IMR-90 (cell line): ENCODE data around the gene SH2D4B. TPM values are rescaled to one million over a fixed set of nuclear protein-coding genes. Genes with fewer than 3 reads are reported as not detected.

Source experiments
- ATAC-seq: fragments of 200-7000 bp; cut with Tn5 transposase; 2 replicates; pipeline ENCODE4 v1.9.1; 2020; ENCODE audit warnings: low read depth, mild to moderate bottlenecking, moderate library complexity
- BruUV-seq: library from RNA; stranded (reverse); fragments of 400-500 nt; replicated peaks from 2 replicates; lab custom pipeline; 2021; lab: Mats Ljungman, UMichigan
- CTCF ChIA-PET: fragments of 300-600 bp; formaldehyde crosslinking; extraction: SDS; loops from one replicate; lab custom pipeline; 2021; ENCODE audit warnings: antibody characterized with exemption; lab: Yijun Ruan, JAX
- POLR2A ChIA-PET: fragments of 300-600 bp; sonication (Branson Sonifier 250); formaldehyde crosslinking; loops from one replicate; lab custom pipeline; 2022; ENCODE audit warnings: antibody characterized with exemption; ENCODE audit not compliant: unreplicated experiment; lab: Charles Lee
- DNase-seq: peaks from one replicate; pipeline ENCODE4 v3.0.0; 2013
- H2AFZ ChIP-seq: replicated peaks from 2 replicates; pipeline ENCODE3; 2013; ENCODE audit warnings: low read length, mild to moderate bottlenecking; ENCODE audit not compliant: poor library complexity
- H2AK5ac ChIP-seq: 2 replicates; pipeline ENCODE4 v1.6.1; 2013; ENCODE audit warnings: low read depth, low read length, inconsistent platforms
- H2AK9ac ChIP-seq: replicated peaks from 2 replicates; pipeline ENCODE3; 2013; ENCODE audit warnings: mild to moderate bottlenecking, low read depth, low read length, moderate library complexity; ENCODE audit not compliant: poor library complexity
- H2BK120ac ChIP-seq: 2 replicates; pipeline ENCODE4 v1.6.1; 2013; ENCODE audit warnings: low read depth, low read length, inconsistent platforms
- H2BK15ac ChIP-seq: 3 replicates; pipeline ENCODE4 v1.6.1; 2013; ENCODE audit warnings: low read depth, low read length, inconsistent platforms
- H2BK20ac ChIP-seq: 2 replicates; pipeline ENCODE4 v1.6.1; 2013; ENCODE audit warnings: low read depth, mild to moderate bottlenecking, inconsistent platforms, low read length, moderate library complexity
- H2BK5ac ChIP-seq: 2 replicates; pipeline ENCODE4 v1.6.1; 2013; ENCODE audit warnings: mild to moderate bottlenecking, low read depth, low read length, inconsistent platforms; ENCODE audit not compliant: poor library complexity, severe bottlenecking
- H3K14ac ChIP-seq: replicated peaks from 2 replicates; pipeline ENCODE4 v1.6.1; 2013; ENCODE audit warnings: low read depth, low read length, inconsistent platforms
- H3K18ac ChIP-seq: 2 replicates; pipeline ENCODE4 v1.6.1; 2013; ENCODE audit warnings: low read depth, low read length, control low read depth
- H3K23ac ChIP-seq: 2 replicates; pipeline ENCODE4 v1.6.1; 2013; ENCODE audit warnings: low read depth, low read length, inconsistent platforms
- H3K27ac ChIP-seq: 2 replicates; pipeline ENCODE4 v1.5.1; 2013; ENCODE audit warnings: mild to moderate bottlenecking, control low read depth, low read length; ENCODE audit not compliant: insufficient read depth
- H3K27me3 ChIP-seq: 2 replicates; pipeline ENCODE4 v1.6.1; 2013; ENCODE audit warnings: low read length; ENCODE audit not compliant: control insufficient read depth, insufficient read depth
- H3K36me3 ChIP-seq: 2 replicates; pipeline ENCODE4 v1.6.1; 2013; ENCODE audit warnings: low read length, mixed read lengths; ENCODE audit not compliant: control insufficient read depth, insufficient read depth
- H3K4ac ChIP-seq: 2 replicates; pipeline ENCODE4 v1.6.1; 2013; ENCODE audit warnings: low read depth, low read length, inconsistent platforms
- H3K4me1 ChIP-seq: 2 replicates; pipeline ENCODE4 v1.6.1; 2013; ENCODE audit warnings: low read length, mixed read lengths; ENCODE audit not compliant: control insufficient read depth, insufficient read depth
- H3K4me2 ChIP-seq: 2 replicates; pipeline ENCODE4 v1.6.1; 2013; ENCODE audit warnings: low read depth, mild to moderate bottlenecking, control low read depth, low read length, moderate library complexity
- H3K4me3 ChIP-seq: 2 replicates; pipeline ENCODE4 v1.5.1; 2013; ENCODE audit warnings: low read depth, mild to moderate bottlenecking, control low read depth, low read length, moderate library complexity; ENCODE audit not compliant: insufficient read depth
- H3K56ac ChIP-seq: 2 replicates; pipeline ENCODE4 v1.6.1; 2013; ENCODE audit warnings: low read length, inconsistent platforms; ENCODE audit not compliant: insufficient read depth; ENCODE audit errors: extremely low read depth
- H3K79me1 ChIP-seq, 2 experiments: 2 replicates each; pipeline ENCODE4 v1.6.1; 2013; ENCODE audit warnings: low read length in 2 of 2, inconsistent platforms in 1 of 2, low read depth in 1 of 2
- H3K9ac ChIP-seq: 2 replicates; pipeline ENCODE4 v1.6.1; 2013; ENCODE audit warnings: low read depth, low read length, control low read depth
- H3K9me1 ChIP-seq: 2 replicates; pipeline ENCODE4 v1.6.1; 2013; ENCODE audit warnings: low read length, inconsistent platforms; ENCODE audit not compliant: insufficient read depth
- H3K9me3 ChIP-seq: 2 replicates; pipeline ENCODE4 v1.6.1; 2013; ENCODE audit warnings: low read length; ENCODE audit not compliant: control insufficient read depth, insufficient read depth
- H4K20me1 ChIP-seq: 2 replicates; pipeline ENCODE4 v1.6.1; 2013; ENCODE audit warnings: low read length, inconsistent platforms; ENCODE audit not compliant: insufficient read depth
- H4K5ac ChIP-seq: 2 replicates; pipeline ENCODE4 v1.6.1; 2013; ENCODE audit warnings: mild to moderate bottlenecking, low read depth, low read length, control low read depth
- H4K8ac ChIP-seq, 2 experiments: 2 replicates each; pipeline ENCODE4 v1.6.1; 2013; ENCODE audit warnings: low read depth in 2 of 2, low read length in 2 of 2, control low read depth in 1 of 2, inconsistent platforms in 1 of 2
- H4K91ac ChIP-seq: 2 replicates; pipeline ENCODE4 v1.6.1; 2013; ENCODE audit warnings: low read depth, low read length, inconsistent platforms; ENCODE audit not compliant: insufficient read depth
- BHLHE40 ChIP-seq: fragments of 150-350 bp; IDR thresholded peaks from 2 replicates; pipeline ENCODE4 v1.6.1; 2016; ENCODE audit warnings: mild to moderate bottlenecking, low read depth, low read length
- CEBPB ChIP-seq: IDR thresholded peaks from 2 replicates; pipeline ENCODE4 v1.6.1; 2012; ENCODE audit warnings: low read depth, low read length, improper control_type of control experiment
- CHD1 ChIP-seq: IDR thresholded peaks from 2 replicates; pipeline ENCODE4 v1.6.1; 2012; ENCODE audit warnings: low read depth, low read length, improper control_type of control experiment
- CTCF ChIP-seq: conservative IDR thresholded peaks from 2 replicates; pipeline ENCODE4 v1.5.1; 2012; ENCODE audit warnings: mild to moderate bottlenecking, low read depth, low read length, improper control_type of control experiment
- ELK1 ChIP-seq: fragments of 150-350 bp; IDR thresholded peaks from 2 replicates; pipeline ENCODE4 v1.6.1; 2016; ENCODE audit warnings: low read depth, mild to moderate bottlenecking, low read length, moderate library complexity, borderline replicate concordance
- FOS ChIP-seq: fragments of 150-350 bp; IDR thresholded peaks from 2 replicates; pipeline ENCODE4 v1.6.1; 2016; ENCODE audit warnings: low read depth, low read length
- MAFK ChIP-seq: IDR thresholded peaks from 2 replicates; pipeline ENCODE4 v1.6.1; 2012; ENCODE audit warnings: low read depth, low read length, improper control_type of control experiment
- MAZ ChIP-seq: IDR thresholded peaks from 2 replicates; pipeline ENCODE4 v1.6.1; 2012; ENCODE audit warnings: low read depth, mild to moderate bottlenecking, low read length, improper control_type of control experiment, moderate library complexity, borderline replicate concordance
- MXI1 ChIP-seq: IDR thresholded peaks from 2 replicates; pipeline ENCODE4 v1.6.1; 2012; ENCODE audit warnings: low read depth, mild to moderate bottlenecking, low read length, moderate library complexity, borderline replicate concordance
- NFE2L2 ChIP-seq: fragments of 150-350 bp; IDR thresholded peaks from 2 replicates; pipeline ENCODE4 v1.6.1; 2016; ENCODE audit warnings: low read depth, mild to moderate bottlenecking, low read length
- POLR2A ChIP-seq: IDR thresholded peaks from 2 replicates; pipeline ENCODE4 v1.6.1; 2012; ENCODE audit warnings: mild to moderate bottlenecking, low read depth, low read length
- RAD21 ChIP-seq: IDR thresholded peaks from 2 replicates; pipeline ENCODE4 v1.6.1; 2012; ENCODE audit warnings: low read length, improper control_type of control experiment
- RCOR1 ChIP-seq: IDR thresholded peaks from 2 replicates; pipeline ENCODE4 v1.6.1; 2012; ENCODE audit warnings: mild to moderate bottlenecking, low read length, improper control_type of control experiment; ENCODE audit not compliant: insufficient replicate concordance
- RFX5 ChIP-seq: IDR thresholded peaks from 2 replicates; pipeline ENCODE4 v1.8.0; 2012; ENCODE audit warnings: low read depth, mild to moderate bottlenecking, low read length, moderate library complexity
- SMC3 ChIP-seq: fragments of 150-350 bp; IDR thresholded peaks from 2 replicates; pipeline ENCODE4 v1.6.1; 2016; ENCODE audit warnings: low read depth, mild to moderate bottlenecking, antibody characterized with exemption, low read length, moderate library complexity
- USF2 ChIP-seq: fragments of 150-350 bp; IDR thresholded peaks from 2 replicates; pipeline ENCODE4 v1.6.1; 2017; ENCODE audit warnings: mild to moderate bottlenecking, antibody characterized with exemption, low read length, low read depth
- WGBS, 2 experiments: methylation state at CpG; one replicate each; pipeline versions ENCODE4 v1.1.5 to v1.1.7; 2013; ENCODE audit warnings: missing lambda C conversion rate in 2 of 2; ENCODE audit not compliant: insufficient read length in 1 of 2; ENCODE audit errors: extremely low coverage in 2 of 2; 5-methylcytosine and 5-hydroxymethylcytosine counted together
- dilution Hi-C: fragments of 300-500 bp; cut with HindIII; formaldehyde crosslinking; loops from one replicate; pipeline ENCODE4 v1.14.3; 2018; ENCODE audit warnings: low sequenced_read_pairs; ENCODE audit not compliant: unreplicated experiment
- in situ Hi-C: fragments of 300-500 bp; cut with MboI; formaldehyde crosslinking; loops from 3 replicates; pipeline ENCODE4 v1.14.3; 2019; ENCODE audit warnings: low sequenced_read_pairs, inconsistent platforms, mixed read lengths
- intact Hi-C: fragments of 100-400 bp; cut with micrococcal nuclease; formaldehyde crosslinking; loops from 2 replicates; pipeline ENCODE4 v1.10.0; 2022
- polyA plus RNA-seq, 3 experiments: library from polyadenylated mRNA; depleted of rRNA; stranded (reverse); fragments of >200 nt; gene quantifications; 2 replicates each; pipeline ENCODE4 v1.2.3, GENCODE V29; 2012; ENCODE audit warnings: low replicate concordance in 1 of 3
- total RNA-seq: library from RNA; depleted of rRNA; stranded (reverse); fragments of >200 nt; gene quantifications from 2 replicates; pipeline ENCODE4 v1.2.3, GENCODE V29; 2012

The SH2D4B gene
- total and polyA plus RNA-seq, 2 of the 4 experiments (the other 2 are of a cell fraction) = not detected

- no peak overlapping the region for H3K56ac ChIP-seq
- in situ Hi-C loops (no loop called here), intact Hi-C loops (no loop called here), dilution Hi-C loops (no loop called here)
- H2AFZ ChIP-seq = no peak overlapping the region
- H3K14ac ChIP-seq = no peak overlapping the region
- H4K20me1 ChIP-seq = no peaks in the 10 kb centered on the region
- no peak overlapping the region for H4K5ac ChIP-seq
- H2AK9ac ChIP-seq = no peak overlapping the region
- H2AK5ac ChIP-seq = no peak overlapping the region
- H3K9me1 ChIP-seq = no peaks in the 10 kb centered on the region
- H3K4ac ChIP-seq = no peak overlapping the region
- DNase-seq (no peak), ATAC-seq (no peak)
- H2BK120ac ChIP-seq = no peak overlapping the region
- TF ChIP-seq SMC3 (no peak), ELK1 (no peak), MXI1 (no peak), MAFK (no peak), USF2 (no peak), RFX5 (no peak), CHD1 (no peak), CTCF (no peak), CEBPB (no peak), RCOR1 (no peak), MAZ (no peak), POLR2A (no peak), FOS (no peak), RAD21 (no peak), NFE2L2 (no peak), BHLHE40 (no peak)
- H4K91ac ChIP-seq = no peak overlapping the region
- no peak overlapping the region for H4K8ac ChIP-seq
- ChIA-PET CTCF (interaction anchor here (0.9 kb wide), 1 partner anchor 25 kb away, joined by 3 read pairs; no protein-coding TSS in a partner anchor), POLR2A (no interaction called here)
- no peaks in the 10 kb centered on the region for H3K9me3 ChIP-seq
- no peak overlapping the region for H2BK5ac ChIP-seq
- H3K23ac ChIP-seq = no peak overlapping the region
- H3K18ac ChIP-seq = no peak overlapping the region
- BruUV-seq = no TSS peak
- H3K79me1 ChIP-seq = no peaks in the 10 kb centered on the region
- H3K9ac ChIP-seq = no peak overlapping the region
- H3K27ac ChIP-seq = no peak overlapping the region
- no peak overlapping the region for H3K4me2 ChIP-seq
- WGBS, 2 experiments = no CpG with 5 or more reads among the region's 1 CpG
- H3K4me1 ChIP-seq = no peaks in the 10 kb centered on the region
- no peaks in the 10 kb centered on the region for H3K36me3 ChIP-seq
- H3K4me3 ChIP-seq = no peak overlapping the region
- H2BK20ac ChIP-seq = no peak overlapping the region
- no peaks in the 10 kb centered on the region for H3K27me3 ChIP-seq
- no peak overlapping the region for H2BK15ac ChIP-seq
Measured at GRCh38 chr10:80687476-80687789, 149.7 kb downstream of the SH2D4B start.
